Measurements from ENCODE around the gene HOXB3.

HOXB3 gene

GRCh38 chr17:48500435-48501426 is 89.3 kb downstream of the HOXB3 start:
- H3K4me3 ChIP-seq (ENCODE audit: low read depth, low read length) = no peak overlapping the region
- TF ChIP-seq ZNF654 (tag by site-specific recombination; IDR thresholded peaks at IDR 0.05; ENCODE audit: low read depth) = peak; percentile 29
- TF ChIP-seq, protein P1, sequence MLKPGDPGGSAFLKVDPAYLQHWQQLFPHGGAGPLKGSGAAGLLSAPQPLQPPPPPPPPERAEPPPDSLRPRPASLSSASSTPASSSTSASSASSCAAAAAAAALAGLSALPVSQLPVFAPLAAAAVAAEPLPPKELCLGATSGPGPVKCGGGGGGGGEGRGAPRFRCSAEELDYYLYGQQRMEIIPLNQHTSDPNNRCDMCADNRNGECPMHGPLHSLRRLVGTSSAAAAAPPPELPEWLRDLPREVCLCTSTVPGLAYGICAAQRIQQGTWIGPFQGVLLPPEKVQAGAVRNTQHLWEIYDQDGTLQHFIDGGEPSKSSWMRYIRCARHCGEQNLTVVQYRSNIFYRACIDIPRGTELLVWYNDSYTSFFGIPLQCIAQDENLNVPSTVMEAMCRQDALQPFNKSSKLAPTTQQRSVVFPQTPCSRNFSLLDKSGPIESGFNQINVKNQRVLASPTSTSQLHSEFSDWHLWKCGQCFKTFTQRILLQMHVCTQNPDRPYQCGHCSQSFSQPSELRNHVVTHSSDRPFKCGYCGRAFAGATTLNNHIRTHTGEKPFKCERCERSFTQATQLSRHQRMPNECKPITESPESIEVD (tag by site-specific recombination; IDR thresholded peaks at IDR 0.05) = peak; percentile 76
- peak; percentile 92 for TF ChIP-seq SP7 (tag by site-specific recombination; IDR thresholded peaks at IDR 0.05)
- TF ChIP-seq ZIC2 (tag by site-specific recombination; IDR thresholded peaks at IDR 0.05) = 0 out of 2 replicates have a peak, but pooled peaks have one; percentile 6
- no peak for TF ChIP-seq ZNF768 (tag by site-specific recombination; IDR thresholded peaks at IDR 0.05)
- no peak for TF ChIP-seq ZNF76 (tag by site-specific recombination; IDR thresholded peaks at IDR 0.05; ENCODE audit: borderline replicate concordance, low read depth)
- peak; percentile 87 for TF ChIP-seq CTCF (tag by site-specific recombination; IDR thresholded peaks at IDR 0.05)
- TF ChIP-seq, protein P2, sequence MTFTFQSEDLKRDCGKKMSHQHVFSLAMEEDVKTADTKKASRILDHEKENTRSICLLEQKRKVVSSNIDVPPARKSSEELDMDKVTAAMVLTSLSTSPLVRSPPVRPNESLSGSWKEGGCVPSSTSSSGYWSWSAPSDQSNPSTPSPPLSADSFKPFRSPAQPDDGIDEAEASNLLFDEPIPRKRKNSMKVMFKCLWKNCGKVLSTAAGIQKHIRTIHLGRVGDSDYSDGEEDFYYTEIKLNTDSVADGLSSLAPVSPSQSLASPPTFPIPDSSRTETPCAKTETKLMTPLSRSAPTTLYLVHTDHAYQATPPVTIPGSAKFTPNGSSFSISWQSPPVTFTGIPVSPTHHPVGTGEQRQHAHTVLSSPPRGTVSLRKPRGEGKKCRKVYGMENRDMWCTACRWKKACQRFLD (tag by site-specific recombination; IDR thresholded peaks at IDR 0.05) = no peak
- peak; percentile 23; the same call in 1 of the 2 replicates for TF ChIP-seq IKZF3 (tag by site-specific recombination; IDR thresholded peaks at IDR 0.05)
- 0 out of 2 replicates have a peak, but pooled peaks have one; percentile 16 for TF ChIP-seq KLF7 (tag by site-specific recombination; IDR thresholded peaks at IDR 0.05; ENCODE audit: borderline replicate concordance)
- peak; percentile 30; the same call in 1 of the 2 replicates for TF ChIP-seq ZSCAN30 (tag by site-specific recombination; IDR thresholded peaks at IDR 0.05)
- TF ChIP-seq ZNF600 (tag by site-specific recombination; IDR thresholded peaks at IDR 0.05) = peak; percentile 63; the same call in 1 of the 2 replicates
- TF ChIP-seq, protein P3, sequence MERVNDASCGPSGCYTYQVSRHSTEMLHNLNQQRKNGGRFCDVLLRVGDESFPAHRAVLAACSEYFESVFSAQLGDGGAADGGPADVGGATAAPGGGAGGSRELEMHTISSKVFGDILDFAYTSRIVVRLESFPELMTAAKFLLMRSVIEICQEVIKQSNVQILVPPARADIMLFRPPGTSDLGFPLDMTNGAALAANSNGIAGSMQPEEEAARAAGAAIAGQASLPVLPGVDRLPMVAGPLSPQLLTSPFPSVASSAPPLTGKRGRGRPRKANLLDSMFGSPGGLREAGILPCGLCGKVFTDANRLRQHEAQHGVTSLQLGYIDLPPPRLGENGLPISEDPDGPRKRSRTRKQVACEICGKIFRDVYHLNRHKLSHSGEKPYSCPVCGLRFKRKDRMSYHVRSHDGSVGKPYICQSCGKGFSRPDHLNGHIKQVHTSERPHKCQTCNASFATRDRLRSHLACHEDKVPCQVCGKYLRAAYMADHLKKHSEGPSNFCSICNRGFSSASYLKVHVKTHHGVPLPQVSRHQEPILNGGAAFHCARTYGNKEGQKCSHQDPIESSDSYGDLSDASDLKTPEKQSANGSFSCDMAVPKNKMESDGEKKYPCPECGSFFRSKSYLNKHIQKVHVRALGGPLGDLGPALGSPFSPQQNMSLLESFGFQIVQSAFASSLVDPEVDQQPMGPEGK (tag by site-specific recombination; IDR thresholded peaks at IDR 0.05) = peak; percentile 25; the same call in 1 of the 2 replicates
- peak; percentile 96 for TF ChIP-seq ZBTB20 (tag by site-specific recombination; IDR thresholded peaks at IDR 0.05)
- TF ChIP-seq TRIM28 (IDR thresholded peaks at IDR 0.05; ENCODE audit: borderline replicate concordance, low read length) = peak; percentile 90; the same call in 1 of the 2 replicates
- peak; percentile 79 for TF ChIP-seq ZNF366 (tag by site-specific recombination; conservative IDR thresholded peaks at IDR 0.05)
- TF ChIP-seq KLF1 (tag by site-specific recombination; IDR thresholded peaks at IDR 0.05) = no peak
- peak overlapping the region; percentile 9; the same call in 1 of the 2 replicates for H3K27ac ChIP-seq (ENCODE audit: extremely low read depth, low read depth, low read length)
- H3K36me3 ChIP-seq (ENCODE audit: control insufficient read depth in 2 of 2, insufficient read depth in 1 of 2, low read length in 2 of 2) = no peaks in the 10 kb centered on the region
- no peaks in the 10 kb centered on the region for H3K9me3 ChIP-seq (ENCODE audit: control insufficient read depth, insufficient read depth, low read depth, low read length)
- ChIA-PET POLR2A (interaction anchor here (0.8 to 2.2 kb wide), 5 partner anchors 8 to 87 kb away, joined by 3 to 6 read pairs (median 3); no protein-coding TSS in a partner anchor), CTCF (interaction anchor here (0.6 to 2.5 kb wide), 19 partner anchors 9 to 150 kb away, joined by 3 to 15 read pairs (median 4); partner anchors contain the start of gene HOXB5)
- H3K4me1 ChIP-seq (ENCODE audit: control insufficient read depth, insufficient read depth, low read length) = peaks cover 34% of the 10 kb centered on the region

All from HEK293 (cell line).